ENCODE measurements around the gene MORF4L2. TPM values are rescaled to one million over a fixed set of nuclear protein-coding genes. Genes with fewer than 3 reads are reported as not detected.

Gene MORF4L2, protein sequence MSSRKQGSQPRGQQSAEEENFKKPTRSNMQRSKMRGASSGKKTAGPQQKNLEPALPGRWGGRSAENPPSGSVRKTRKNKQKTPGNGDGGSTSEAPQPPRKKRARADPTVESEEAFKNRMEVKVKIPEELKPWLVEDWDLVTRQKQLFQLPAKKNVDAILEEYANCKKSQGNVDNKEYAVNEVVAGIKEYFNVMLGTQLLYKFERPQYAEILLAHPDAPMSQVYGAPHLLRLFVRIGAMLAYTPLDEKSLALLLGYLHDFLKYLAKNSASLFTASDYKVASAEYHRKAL
- 60.3 TPM for polyA plus RNA-seq

DNA sequence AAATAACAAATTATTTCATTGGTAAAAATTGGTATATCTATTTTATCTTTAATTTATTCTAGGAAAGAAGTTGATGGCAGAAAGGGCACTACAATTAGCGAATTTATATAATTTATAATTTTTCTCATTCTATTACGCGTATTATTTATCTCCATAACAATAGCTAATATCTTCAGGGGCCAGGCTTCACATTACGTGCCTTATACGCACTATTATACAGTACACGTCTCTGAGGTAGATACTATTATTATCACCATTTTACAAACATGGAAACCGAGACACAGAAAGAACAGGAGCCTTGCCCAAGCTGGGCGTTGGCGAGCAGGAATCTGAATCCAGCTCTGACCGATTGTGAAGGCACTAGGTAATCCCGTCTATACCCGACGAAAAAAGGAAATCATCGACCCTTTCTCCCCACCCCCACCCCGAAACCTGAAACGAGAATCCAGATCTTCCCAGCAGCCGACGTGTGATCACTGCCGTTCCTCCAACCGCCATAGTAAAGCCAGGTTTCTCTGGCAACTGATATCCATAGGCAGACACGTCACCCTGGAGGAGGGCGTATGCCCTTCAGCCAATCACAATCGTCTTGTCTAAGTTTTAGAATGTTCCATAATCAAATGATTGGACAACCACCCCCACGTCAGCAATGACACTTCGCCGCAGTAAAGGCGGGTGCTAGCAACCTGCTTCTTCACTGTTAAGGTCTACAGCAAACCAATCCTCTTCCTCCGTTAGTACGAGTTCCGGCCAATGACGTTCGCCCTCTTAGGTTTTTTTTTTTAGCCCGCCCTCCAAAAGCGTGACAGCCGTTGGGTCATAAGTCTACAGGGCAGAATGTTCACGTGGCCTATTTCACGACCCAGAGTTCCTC, at the start of gene MORF4L2:
MORF4L2 (minus strand) TSS at position 501 of the 874 bp plus-strand sequence. CDS start 9,672 bp downstream, outside the sequence.
- Mint-ChIP-seq H3K4me3 (peak within 1 kb of the TSS in 2 of 4 donors; percentile 64 to 82), H3K4me1 (peaks cover 0 to 3% (median 0%) of the 10 kb centered on the region in 3 donors), H3K27ac (no peak within 1 kb of the TSS), H3K36me3 (no peaks in the 10 kb centered on the region), H3K27me3 (peaks cover 3% of the 10 kb centered on the region), H3K9me3 (no peaks in the 10 kb centered on the region)

DNA sequence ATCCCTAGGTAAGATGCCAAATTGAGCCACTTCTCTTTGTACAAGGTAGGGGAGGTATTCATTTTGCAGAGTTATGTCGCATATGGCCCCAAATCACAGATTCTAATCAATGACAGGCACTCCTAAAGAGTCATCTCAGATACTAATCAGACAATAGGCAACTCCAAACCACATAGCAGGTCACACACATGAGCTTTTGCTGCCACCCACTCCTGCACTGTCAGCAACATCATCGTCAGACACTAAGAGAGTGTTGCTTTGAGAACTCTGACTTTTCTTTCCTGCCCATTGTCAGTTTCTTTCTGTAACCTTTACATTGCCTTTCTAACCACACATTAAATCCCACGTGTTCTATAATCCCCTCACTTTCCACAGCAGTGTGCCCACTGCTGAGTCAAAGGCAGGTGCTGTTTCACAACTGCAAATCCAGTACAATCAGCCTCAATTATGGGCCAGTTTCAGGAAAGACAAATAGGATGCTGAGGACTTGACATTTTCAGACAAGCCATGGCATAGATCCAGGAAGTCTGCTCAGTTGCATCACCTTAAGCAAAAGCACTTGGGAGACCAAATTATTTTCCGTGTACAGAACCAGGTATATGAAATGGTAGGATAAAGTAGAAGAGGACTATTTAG, 47.7 kb upstream of the MORF4L2 start:
- Mint-ChIP-seq H3K4me1 (peaks cover 0 to 5% (median 3%) of the 10 kb centered on the region in 3 donors), H3K27me3 (peaks cover 5% of the 10 kb centered on the region), H3K9me3 (no peaks in the 10 kb centered on the region), H3K4me3 (no peak overlapping the region), H3K27ac (no peak overlapping the region), H3K36me3 (no peaks in the 10 kb centered on the region)

DNA sequence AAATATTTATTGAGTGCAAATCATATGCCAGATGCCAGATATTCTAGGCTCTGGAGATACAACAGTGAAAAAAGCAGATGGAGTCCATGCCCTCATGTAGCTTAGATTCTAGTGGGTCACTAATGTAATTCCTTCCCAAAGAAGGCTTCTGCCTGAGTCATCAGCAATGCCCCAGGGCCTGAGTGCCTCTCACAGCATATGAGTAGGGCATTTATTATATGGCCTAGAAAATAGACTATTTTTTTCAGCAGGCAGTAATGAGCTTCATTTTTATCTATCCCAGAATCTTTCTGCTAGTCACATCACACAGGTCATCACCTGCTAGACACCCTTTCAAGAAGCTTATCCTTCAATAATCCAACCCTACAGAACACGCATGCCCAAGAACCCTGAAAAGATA, 46.5 kb upstream of the MORF4L2 start:
- peaks cover 0 to 5% (median 3%) of the 10 kb centered on the region in 3 donors for H3K4me1 Mint-ChIP-seq
- H3K4me3 Mint-ChIP-seq: no peak overlapping the region
- H3K27ac Mint-ChIP-seq: no peak overlapping the region
- no peaks in the 10 kb centered on the region for H3K9me3 Mint-ChIP-seq
- H3K27me3 Mint-ChIP-seq: peaks cover 6% of the 10 kb centered on the region
- H3K36me3 Mint-ChIP-seq: no peaks in the 10 kb centered on the region

DNA sequence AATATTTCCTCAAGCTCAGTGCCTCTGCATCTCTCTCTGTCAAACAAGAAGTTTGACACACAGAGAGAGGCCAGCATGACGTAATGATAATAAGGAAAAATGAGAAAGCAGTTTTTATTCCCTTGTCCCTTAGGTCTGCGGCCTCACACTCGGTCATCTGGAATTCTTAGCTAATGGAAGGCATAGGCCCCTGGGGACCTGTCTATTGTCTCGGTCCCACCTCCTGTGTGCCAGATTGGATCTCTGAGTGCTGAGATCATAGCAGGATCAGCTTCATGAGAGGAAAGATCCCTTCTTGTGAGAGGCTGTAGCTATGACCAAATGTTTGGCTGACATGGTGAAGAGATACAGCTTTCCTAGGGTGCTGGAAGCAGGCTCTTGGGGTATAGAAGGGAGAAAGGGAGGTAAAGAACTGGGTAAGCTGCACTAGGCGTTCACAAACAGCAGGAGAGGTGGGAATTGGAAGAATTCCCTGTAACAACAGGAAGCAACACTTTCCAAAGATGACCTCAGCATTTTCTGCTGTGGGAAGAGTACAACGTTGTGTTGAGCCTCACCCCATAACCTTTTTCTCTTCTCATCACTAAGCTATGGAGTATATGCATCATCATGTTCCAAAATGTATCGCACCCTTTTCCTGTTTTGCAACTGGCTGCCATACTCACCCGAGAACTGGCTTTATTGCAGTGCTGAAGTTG, 44.4 kb upstream of the MORF4L2 start:
- Mint-ChIP-seq H3K27ac (peak overlapping the region in 1 of 3 donors; percentile 21), H3K27me3 (peaks cover 11% of the 10 kb centered on the region), H3K4me1 (peaks cover 0 to 5% (median 3%) of the 10 kb centered on the region in 3 donors), H3K9me3 (no peaks in the 10 kb centered on the region), H3K4me3 (no peak overlapping the region), H3K36me3 (no peaks in the 10 kb centered on the region)

DNA sequence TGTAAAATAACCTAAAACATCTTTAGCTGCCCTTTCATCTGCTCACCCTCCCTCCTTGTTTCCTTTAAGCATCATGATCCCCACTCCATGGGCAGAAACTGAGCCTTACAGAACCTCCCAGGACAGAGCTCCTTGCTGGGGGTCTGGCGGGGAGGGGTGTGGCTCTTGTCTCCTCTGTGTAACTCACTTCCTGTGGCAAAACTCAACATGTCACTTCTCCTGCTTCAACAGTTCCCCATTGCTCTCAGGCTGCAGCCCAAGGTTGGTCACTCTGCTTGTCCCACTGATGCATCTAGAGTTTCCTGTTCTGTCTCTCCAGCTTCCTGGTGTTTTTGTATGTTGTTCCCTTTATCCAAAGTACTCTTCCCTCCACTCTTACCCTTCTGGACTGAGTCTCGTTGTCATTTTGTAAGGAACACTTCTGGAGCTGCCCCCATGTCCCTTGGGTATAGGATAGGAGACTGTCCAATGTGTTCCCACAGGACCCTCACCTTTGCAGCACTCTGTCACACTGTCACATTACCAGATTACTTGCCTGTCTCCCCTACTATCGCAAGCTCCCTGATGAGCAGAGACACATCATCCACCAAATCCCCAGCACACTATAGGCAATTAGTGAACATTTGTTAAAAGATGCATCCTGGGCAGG, 43.8 kb upstream of the MORF4L2 start:
- H3K9me3 Mint-ChIP-seq: no peaks in the 10 kb centered on the region
- H3K27ac Mint-ChIP-seq: peak overlapping the region in 1 of 3 donors; percentile 21
- peaks cover 0 to 5% (median 3%) of the 10 kb centered on the region in 3 donors for H3K4me1 Mint-ChIP-seq
- H3K4me3 Mint-ChIP-seq: no peak overlapping the region
- no peaks in the 10 kb centered on the region for H3K36me3 Mint-ChIP-seq
- H3K27me3 Mint-ChIP-seq: peaks cover 11% of the 10 kb centered on the region

DNA sequence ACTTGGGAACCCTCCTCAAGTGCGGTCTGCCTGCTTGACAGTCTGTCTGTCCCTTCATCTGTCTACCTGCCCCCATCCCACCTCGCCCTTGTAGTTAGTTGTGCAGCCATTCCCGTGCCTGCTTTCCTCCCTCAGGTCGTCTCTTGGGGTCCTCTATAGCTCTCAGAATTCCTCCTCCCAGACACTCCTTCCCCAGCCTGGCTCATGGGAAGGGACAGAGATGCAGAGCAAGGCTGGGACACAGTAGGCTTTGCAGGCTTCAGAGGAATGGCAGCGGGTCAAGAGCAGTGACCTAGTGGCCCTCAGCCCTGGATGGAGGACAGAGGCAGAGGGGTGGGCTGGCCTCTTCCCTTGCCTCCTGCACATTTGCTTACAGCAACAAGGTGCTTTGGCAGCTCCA, 42.5 kb upstream of the MORF4L2 start:
- H3K4me3 Mint-ChIP-seq: no peak overlapping the region
- peaks cover 0 to 5% (median 3%) of the 10 kb centered on the region in 3 donors for H3K4me1 Mint-ChIP-seq
- H3K9me3 Mint-ChIP-seq: no peaks in the 10 kb centered on the region
- H3K27ac Mint-ChIP-seq: peak overlapping the region in 1 of 3 donors; percentile 31
- H3K36me3 Mint-ChIP-seq: no peaks in the 10 kb centered on the region
- H3K27me3 Mint-ChIP-seq: peaks cover 10% of the 10 kb centered on the region

DNA sequence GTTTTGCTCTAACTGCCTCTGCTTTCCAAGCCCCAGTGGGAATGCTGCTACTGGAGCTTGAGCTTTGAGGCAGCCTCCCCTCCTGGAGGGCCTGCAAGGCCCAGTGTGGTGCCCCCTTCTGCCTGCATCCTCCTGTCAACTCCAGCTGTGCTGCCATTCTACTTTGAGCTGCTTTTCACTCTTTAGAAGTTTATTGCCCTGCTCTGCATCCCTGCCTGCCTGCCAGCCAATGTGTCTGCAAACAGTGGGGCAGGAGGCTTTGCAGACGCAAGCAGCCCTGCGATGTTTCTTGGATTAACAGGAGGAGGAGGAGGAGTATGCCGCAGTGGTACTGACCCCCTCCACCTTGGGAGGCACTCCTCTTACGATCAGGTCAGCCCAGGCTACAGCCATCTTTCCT, 40.6 kb upstream of the MORF4L2 start:
- Mint-ChIP-seq H3K36me3 (no peaks in the 10 kb centered on the region), H3K27ac (no peak overlapping the region), H3K4me3 (no peak overlapping the region), H3K27me3 (peaks cover 9% of the 10 kb centered on the region), H3K9me3 (no peaks in the 10 kb centered on the region), H3K4me1 (peaks cover 0 to 5% (median 3%) of the 10 kb centered on the region in 3 donors)

DNA sequence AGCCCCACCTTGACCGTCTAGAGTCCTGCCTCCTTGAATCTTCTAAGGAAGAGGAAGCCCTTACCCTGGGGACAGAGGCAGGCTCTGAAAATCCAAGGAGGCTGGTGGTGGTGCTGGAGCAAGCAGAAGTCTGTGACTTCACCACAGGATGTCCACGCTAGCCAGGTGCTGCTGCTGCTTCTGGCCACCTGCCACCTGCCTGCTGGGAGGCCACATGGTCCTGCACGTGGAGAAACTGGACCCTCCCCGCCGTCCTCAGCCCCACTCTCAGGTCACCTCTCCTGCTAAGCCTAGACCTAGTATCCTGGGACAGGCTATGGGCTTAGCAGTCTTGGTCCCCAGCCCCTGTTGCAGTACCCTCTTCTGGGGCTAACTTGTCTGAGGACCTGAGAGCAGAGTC, 40.0 kb upstream of the MORF4L2 start:
- H3K36me3 Mint-ChIP-seq: no peaks in the 10 kb centered on the region
- no peak overlapping the region for H3K27ac Mint-ChIP-seq
- H3K27me3 Mint-ChIP-seq: peaks cover 8% of the 10 kb centered on the region
- H3K4me3 Mint-ChIP-seq: no peak overlapping the region
- H3K9me3 Mint-ChIP-seq: no peaks in the 10 kb centered on the region
- peaks cover 0 to 5% (median 3%) of the 10 kb centered on the region in 3 donors for H3K4me1 Mint-ChIP-seq

DNA sequence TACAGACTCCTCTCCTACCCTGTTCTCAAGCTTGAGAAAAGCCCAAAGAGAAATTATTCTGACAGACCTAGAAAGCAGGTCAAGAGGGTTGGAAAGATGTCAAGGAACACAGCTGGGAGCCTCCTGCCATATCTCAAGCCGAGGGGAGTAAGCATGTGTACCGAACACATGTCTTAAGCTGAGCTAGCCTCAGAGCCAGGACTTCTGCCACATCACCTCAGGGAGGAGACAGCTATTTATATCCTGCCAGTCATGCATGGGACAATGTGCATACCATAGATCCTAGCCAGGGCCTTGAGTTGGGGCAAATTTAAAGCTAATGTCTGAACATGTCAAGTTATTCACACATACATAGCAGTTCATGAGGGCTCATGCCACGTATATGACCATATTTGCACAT, 36.0 kb upstream of the MORF4L2 start:
- Mint-ChIP-seq H3K9me3 (no peaks in the 10 kb centered on the region), H3K27me3 (peaks cover 6% of the 10 kb centered on the region), H3K36me3 (no peaks in the 10 kb centered on the region), H3K4me1 (no peaks in the 10 kb centered on the region), H3K4me3 (no peak overlapping the region), H3K27ac (no peak overlapping the region)

DNA sequence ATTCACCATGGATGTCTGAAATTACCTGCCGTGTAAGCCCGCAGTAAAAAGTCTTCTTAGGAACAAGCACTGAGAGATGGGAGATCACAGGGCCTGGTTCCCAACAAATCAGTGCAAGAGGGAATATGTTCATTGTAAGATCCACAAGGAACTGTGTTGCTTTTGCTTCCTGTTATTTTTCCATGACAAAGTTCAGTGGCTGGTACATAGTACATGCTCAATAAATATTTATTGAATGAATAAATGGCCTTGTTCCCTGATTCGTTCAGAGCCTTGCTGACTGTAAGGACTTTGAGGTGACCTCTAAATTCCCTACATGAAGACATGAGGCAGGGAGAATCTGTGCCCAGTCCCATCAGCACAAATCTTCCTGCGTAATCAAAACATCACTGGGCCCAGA, 31.6 kb upstream of the MORF4L2 start:
- Mint-ChIP-seq H3K27ac (peak overlapping the region in 1 of 3 donors; percentile 7), H3K4me3 (no peak overlapping the region), H3K27me3 (peaks cover 4% of the 10 kb centered on the region)

DNA sequence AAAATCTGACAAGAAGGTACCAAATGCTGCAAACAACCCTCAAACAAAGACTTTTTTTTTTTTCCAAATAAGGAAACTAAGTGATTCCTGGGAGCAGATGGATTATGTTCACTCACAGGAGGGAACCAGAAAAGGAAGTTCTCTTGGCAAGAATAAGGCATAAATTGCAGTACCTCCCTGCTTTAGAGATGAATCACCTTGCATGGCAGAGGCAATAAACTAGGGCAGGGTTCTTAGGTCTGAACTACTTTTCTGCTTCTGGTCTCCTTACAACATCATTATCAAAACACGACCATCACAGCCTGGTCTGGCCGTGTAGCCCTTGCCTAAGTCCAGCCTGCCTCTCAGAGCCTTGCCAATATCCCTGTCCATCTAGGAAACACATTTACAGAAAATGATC, 30.5 kb upstream of the MORF4L2 start:
- no peak overlapping the region for H3K4me3 Mint-ChIP-seq
- H3K27me3 Mint-ChIP-seq: peaks cover 3% of the 10 kb centered on the region
- H3K9me3 Mint-ChIP-seq: no peaks in the 10 kb centered on the region
- H3K27ac Mint-ChIP-seq: no peak overlapping the region
- H3K4me1 Mint-ChIP-seq: no peaks in the 10 kb centered on the region
- no peaks in the 10 kb centered on the region for H3K36me3 Mint-ChIP-seq

More for the DNA sequence above, 31.6 kb upstream of the MORF4L2 start:
- no peaks in the 10 kb centered on the region for H3K4me1 Mint-ChIP-seq
- H3K36me3 Mint-ChIP-seq: no peaks in the 10 kb centered on the region
- H3K9me3 Mint-ChIP-seq: no peaks in the 10 kb centered on the region

DNA sequence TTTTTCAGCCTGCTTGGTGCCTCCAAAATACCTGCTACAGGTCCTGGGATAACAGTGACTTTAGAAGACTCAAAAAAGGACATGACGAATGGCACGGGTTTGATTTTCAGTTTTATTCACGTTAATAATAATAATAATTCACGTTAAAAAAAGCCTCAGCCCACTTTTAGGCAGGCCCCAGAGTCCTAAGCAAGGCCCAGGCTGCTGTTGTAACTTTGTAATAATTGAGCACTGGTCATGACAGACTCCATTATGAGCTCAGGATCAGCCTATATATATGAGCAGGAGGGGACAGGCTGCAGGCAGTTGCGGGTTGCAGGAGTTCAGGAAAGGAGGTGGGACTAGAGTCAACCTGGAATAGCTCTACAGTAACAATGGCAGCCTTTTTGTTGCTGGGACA, 24.1 kb upstream of the MORF4L2 start, which contains the start of gene TMEM31:
TMEM31 (plus strand) TSS at position 301 of the 400 bp plus-strand sequence. CDS start 1,350 bp downstream, outside the sequence.
- Mint-ChIP-seq H3K4me1 (peaks cover 0 to 4% (median 0%) of the 10 kb centered on the region in 3 donors), H3K9me3 (no peaks in the 10 kb centered on the region), H3K27ac (peak within 1 kb of the TSS in 1 of 3 donors; percentile 32), H3K27me3 (peaks cover 5% of the 10 kb centered on the region), H3K36me3 (no peaks in the 10 kb centered on the region), H3K4me3 (no peak within 1 kb of the TSS)

DNA sequence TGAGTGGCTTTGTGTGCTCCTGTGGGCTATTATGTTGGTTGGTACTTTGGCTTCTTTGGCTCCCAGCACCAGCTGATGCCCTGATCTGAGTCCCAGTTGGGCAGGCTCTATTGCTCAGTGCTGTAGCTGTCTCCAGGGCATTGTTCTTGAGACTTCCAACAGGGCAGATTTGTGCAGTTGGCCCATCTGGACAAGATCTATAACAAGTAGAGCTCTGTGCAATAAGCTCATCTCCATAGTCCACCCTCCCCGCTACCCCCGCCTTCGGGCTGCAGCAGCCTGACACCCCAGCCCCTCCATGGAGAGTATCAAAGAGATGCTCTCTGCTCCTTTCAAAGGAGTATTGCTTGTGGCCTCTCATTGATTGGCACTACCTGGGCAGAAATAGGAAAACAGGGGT, 18.4 kb upstream of the MORF4L2 start:
- H3K27ac Mint-ChIP-seq: no peak overlapping the region
- H3K36me3 Mint-ChIP-seq: peaks cover 1% of the 10 kb centered on the region
- peaks cover 0 to 1% (median 0%) of the 10 kb centered on the region in 3 donors for H3K9me3 Mint-ChIP-seq
- peaks cover 6% of the 10 kb centered on the region for H3K27me3 Mint-ChIP-seq
- H3K4me3 Mint-ChIP-seq: no peak overlapping the region
- H3K4me1 Mint-ChIP-seq: no peaks in the 10 kb centered on the region

DNA sequence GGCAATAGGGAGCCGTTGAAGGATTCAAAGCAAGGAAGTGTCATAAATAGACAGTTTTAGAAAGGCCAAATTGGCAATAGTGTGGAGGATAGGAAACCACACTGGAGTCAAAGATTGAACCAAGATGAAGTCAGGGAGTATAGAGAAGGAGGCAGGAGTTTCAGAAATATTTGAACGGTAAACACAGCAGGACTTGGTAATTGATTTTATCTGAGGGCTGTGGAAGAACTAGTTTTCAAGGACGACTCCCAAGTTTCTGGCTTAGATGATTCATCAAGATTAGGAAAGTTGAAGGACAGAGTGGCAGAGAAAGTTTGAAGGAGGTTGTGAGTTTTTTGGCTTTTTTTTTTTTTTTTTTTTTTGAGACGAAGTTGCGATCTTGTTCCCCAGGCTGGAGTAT, 12.7 kb upstream of the MORF4L2 start:
- Mint-ChIP-seq H3K4me3 (no peak overlapping the region), H3K9me3 (no peaks in the 10 kb centered on the region), H3K27me3 (peaks cover 3% of the 10 kb centered on the region), H3K27ac (no peak overlapping the region), H3K36me3 (peaks cover 1% of the 10 kb centered on the region), H3K4me1 (peaks cover 0 to 2% (median 0%) of the 10 kb centered on the region in 3 donors)
